GM18951 (cell line): ENCODE data around the gene CDH22.

Experiments
- POLR2A ChIP-seq: IDR thresholded peaks from 4 replicates; pipeline ENCODE4 v1.6.1; 2011; ENCODE audit warnings: mild to moderate bottlenecking; ENCODE audit not compliant: insufficient read length, insufficient read depth; ENCODE audit errors: extremely low read depth
- in situ Hi-C: fragments of 300-500 bp; cut with MboI; formaldehyde crosslinking; loops from one replicate; pipeline ENCODE4 v1.12.0; 2022; ENCODE audit warnings: low sequenced_read_pairs, mixed read lengths, inconsistent platforms; ENCODE audit not compliant: unreplicated experiment

Gene CDH22

GRCh38 chr20:46148313-46149208 lies 159.7 kb downstream of the CDH22 start:
- TF ChIP-seq POLR2A: no peak
- in situ Hi-C loops: no loop called here

- TF ChIP-seq POLR2A: no peak
Measured at GRCh38 chr20:46145713-46146112, 162.6 kb downstream of the CDH22 start.

DNA sequence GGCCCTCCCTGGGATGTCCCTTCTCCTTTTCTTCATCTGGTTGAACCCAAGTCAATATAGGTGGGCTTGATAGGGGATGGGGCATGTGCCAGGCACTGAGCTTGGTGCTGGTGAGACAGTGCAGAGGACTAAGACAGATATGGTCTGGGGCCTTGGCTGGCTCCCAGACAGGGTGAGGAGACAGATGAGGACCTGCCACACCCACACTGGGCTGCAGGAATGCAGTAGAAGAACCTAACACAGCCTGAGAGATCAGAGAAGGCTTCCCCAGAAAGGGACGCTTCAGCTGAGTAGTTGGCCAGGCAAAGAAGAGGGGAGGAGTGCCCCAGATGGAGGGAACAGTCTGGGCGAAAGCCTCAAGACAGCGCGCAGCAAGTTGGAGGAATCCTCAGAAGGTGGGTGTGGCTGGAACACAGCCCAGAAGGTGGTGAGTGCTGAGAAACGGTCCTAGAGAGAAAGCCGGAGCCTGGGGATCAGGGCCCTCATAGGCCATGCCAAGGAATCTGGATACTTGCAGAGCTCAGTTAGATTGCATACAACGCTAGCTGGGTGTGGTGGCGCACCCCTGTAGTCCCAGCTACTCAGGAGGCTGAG lies 163.8 kb downstream of the CDH22 start:
- TF ChIP-seq POLR2A: no peak
- in situ Hi-C loops: no loop called here

More at GRCh38 chr20:46145713-46146112, 162.6 kb downstream of the CDH22 start:
- in situ Hi-C loops: no loop called here

- in situ Hi-C loops: no loop called here
- TF ChIP-seq POLR2A: no peak
Measured at GRCh38 chr20:46142124-46142523, 166.2 kb downstream of the CDH22 start.

DNA sequence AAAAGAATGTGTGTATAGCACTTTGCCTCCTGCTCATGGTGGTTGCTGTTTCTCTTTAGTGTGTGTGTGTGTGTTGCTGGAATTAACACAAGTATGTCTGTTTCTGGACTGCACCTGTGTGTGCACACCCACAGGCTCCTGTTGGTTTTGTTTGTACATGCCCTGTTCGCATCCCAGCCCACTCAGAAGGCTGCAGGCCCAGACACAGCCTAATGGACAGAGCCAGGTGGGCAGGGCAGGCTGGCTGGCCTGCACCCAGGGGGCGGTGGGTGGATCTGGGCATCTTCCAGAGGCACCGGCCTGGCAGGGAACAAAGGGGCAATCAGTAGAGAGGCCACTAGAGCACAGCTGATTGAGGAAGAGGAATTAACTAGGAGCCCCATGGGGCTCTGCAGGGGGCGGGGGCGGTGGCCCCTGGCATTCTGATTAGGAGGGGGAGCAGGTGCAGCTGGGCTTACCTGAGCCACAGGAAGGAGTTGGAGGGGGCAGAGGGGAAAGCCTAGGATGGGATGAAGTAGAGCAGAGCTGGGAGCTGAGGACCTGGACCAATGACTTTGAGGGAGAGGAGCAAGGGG lies 168.3 kb downstream of the CDH22 start:
- TF ChIP-seq POLR2A: no peak
- in situ Hi-C loops: no loop called here

DNA sequence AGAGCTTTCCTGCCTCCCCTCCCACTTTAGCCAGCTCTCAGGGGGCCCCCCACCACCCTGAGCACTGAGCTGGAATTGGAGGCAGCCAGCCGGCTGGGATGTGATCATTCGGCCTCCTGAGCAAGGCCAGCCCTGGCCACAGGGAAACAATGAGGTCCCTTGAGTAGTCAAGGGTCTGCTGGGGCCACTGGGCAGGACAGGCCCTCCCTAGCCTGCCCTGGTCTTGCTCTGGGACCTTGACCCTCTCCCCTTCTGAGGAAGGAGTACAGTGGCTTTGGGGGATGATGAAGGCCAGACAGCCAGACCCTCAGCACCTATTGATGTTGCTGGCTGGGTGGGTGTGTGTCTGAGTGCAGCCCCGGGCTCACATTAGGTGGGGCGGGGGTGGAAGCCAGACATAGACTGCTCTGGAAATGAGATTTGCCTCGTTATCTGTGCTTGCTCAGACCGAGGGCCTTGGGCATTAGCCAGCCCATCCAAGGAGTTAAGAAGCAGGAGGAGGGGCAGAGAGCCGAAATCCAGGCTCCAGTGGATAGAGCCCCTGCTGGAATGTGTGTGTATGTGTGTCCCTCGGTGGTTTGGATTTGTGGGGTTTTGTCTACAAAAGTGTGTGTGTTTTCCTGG lies 168.9 kb downstream of the CDH22 start:
- in situ Hi-C loops: no loop called here
- no peak for TF ChIP-seq POLR2A

DNA sequence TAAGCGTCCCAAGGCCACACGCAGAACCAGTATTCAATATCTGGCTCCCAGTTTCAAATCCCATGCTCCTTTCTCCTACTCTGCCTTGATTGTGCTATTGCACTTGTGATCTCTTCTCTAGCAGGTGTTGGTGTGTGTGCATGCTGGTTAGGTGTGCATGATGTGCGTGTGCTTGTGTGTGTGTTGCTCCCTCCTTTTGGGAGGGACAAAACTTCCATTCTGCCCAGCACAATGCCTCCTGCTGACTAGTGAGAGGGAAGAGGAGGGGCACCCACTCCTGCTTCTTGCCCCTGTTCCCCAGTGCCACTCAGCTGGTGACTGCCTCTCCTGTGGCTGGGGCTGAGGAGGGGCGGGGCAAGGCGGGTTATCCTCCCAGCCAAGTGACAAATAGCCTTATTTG lies 170.5 kb downstream of the CDH22 start:
- TF ChIP-seq POLR2A: no peak
- in situ Hi-C loops: no loop called here

GRCh38 chr20:46135856-46136633 lies 172.3 kb downstream of the CDH22 start:
- in situ Hi-C loops: no loop called here
- no peak for TF ChIP-seq POLR2A

DNA sequence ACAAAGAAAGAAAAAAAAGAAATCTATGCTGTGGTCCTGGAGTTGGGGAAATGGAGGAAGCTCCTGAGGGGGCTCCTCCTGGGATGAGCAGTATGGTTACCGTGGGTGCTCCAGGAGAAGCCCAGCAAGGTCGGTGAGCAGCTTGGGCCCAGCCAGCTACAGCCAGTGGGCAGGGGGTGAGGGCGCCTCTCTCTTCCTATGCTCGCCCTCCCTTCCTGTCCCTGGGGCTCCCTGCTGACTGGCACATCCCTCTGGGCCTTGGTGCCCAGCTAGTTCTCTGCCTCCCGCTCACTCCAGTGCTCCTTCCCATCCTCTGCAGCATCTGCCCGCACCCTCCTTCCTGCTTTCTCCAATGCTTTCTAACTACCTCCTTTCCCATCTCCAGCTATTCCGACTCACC lies 173.6 kb downstream of the CDH22 start:
- in situ Hi-C loops: no loop called here
- no peak for TF ChIP-seq POLR2A

- in situ Hi-C loops: no loop called here
- TF ChIP-seq POLR2A: no peak
Measured at GRCh38 chr20:46133886-46134654, 174.2 kb downstream of the CDH22 start.

GRCh38 chr20:46132705-46133120 lies 175.6 kb downstream of the CDH22 start:
- no peak for TF ChIP-seq POLR2A
- in situ Hi-C loops: no loop called here

DNA sequence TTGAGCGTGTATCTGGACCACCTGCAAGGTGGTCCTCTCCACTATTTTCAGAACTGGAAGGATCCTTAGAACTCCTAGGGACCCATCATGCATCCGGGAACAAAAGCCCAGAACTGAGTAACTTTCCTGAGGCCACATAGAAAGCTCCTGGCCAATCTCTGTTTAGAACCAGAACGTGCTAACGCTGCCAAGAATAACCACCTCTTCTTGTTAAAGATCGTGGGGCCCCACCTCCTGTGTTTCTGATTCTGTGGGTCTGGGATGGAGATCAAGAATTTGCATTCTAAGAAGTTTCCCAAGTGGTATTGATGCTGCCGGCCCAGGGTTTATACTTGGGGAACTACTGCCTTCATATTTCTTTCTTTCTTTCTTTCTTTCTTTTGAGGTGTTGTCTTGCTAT lies 176.9 kb downstream of the CDH22 start:
- no peak for TF ChIP-seq POLR2A
- in situ Hi-C loops: no loop called here
